Aorta (tissue), 5 donors: ENCODE measurements around the gene MLLT1. TPM values are rescaled to one million over a fixed set of nuclear protein-coding genes. Genes with fewer than 3 reads are reported as not detected.

ENCODE experiments used
- ATAC-seq: fragments of 200-7000 bp; cut with Tn5 transposase; one replicate; pipeline ENCODE4 v1.9.1; 2022; ENCODE audit warnings: moderate library complexity; ENCODE audit not compliant: low FRiP score
- DNase-seq, 2 donors: peaks; one replicate each; pipeline ENCODE4 v3.0.0-alpha.2; 2020
- H3K27ac ChIP-seq, 2 donors: one replicate each; pipeline ENCODE4 v1.5.1; 2013; ENCODE audit warnings: low read length in 2 of 2, mild to moderate bottlenecking in 2 of 2, moderate library complexity in 2 of 2, control low read depth in 1 of 2, inconsistent platforms in 1 of 2, low read depth in 1 of 2
- H3K27me3 ChIP-seq, 2 donors: one replicate each; pipeline ENCODE4 v1.6.1; 2013; ENCODE audit warnings: control low read depth in 1 of 2, low read length in 1 of 2, mild to moderate bottlenecking in 1 of 2, moderate library complexity in 1 of 2; ENCODE audit not compliant: insufficient read depth in 2 of 2, control insufficient read depth in 1 of 2
- H3K36me3 ChIP-seq, 2 donors: one replicate each; pipeline ENCODE4 v1.6.1; 2013; ENCODE audit warnings: control low read depth in 1 of 2, low read length in 1 of 2, mild to moderate bottlenecking in 1 of 2; ENCODE audit not compliant: insufficient read depth in 2 of 2, control insufficient read depth in 1 of 2
- H3K4me1 ChIP-seq, 2 donors: one replicate each; pipeline ENCODE4 v1.6.1; 2013; ENCODE audit warnings: low read length in 2 of 2, control low read depth in 1 of 2, mild to moderate bottlenecking in 1 of 2, moderate library complexity in 1 of 2; ENCODE audit not compliant: insufficient read depth in 2 of 2, control insufficient read depth in 1 of 2
- H3K4me3 ChIP-seq, 2 donors: one replicate each; pipeline ENCODE4 v1.5.1; 2013; ENCODE audit warnings: low read length in 2 of 2, control low read depth in 1 of 2, mild to moderate bottlenecking in 1 of 2
- H3K9me3 ChIP-seq: one replicate; pipeline ENCODE4 v1.6.1; 2013; ENCODE audit warnings: mild to moderate bottlenecking, low read length; ENCODE audit not compliant: control insufficient read depth
- whole genome bisulfite sequencing, 2 donors: extraction: QIAGEN DNeasy Blood & Tissue Kit; methylation state at CpG; one replicate each; pipeline ENCODE4 v1.1.7; 2013; 5-methylcytosine and 5-hydroxymethylcytosine counted together
- intact Hi-C, 2 donors: fragments of 100-400 bp; cut with DNase I; formaldehyde crosslinking; loops; one replicate each; pipeline versions ENCODE4 v1.14.2 to v1.15.0; 2022
- polyA plus RNA-seq, 2 donors: library from polyadenylated mRNA; stranded (reverse); fragments of 200-250 nt; gene quantifications; one replicate each; pipeline ENCODE4 v1.2.3, GENCODE V29; 2013
- total RNA-seq, 2 donors: library from RNA; stranded (reverse); fragmentation: NEBNext Ultra II Directional; extraction: Animal tissue kit (Norgen Biotek cat#: 25700); gene quantifications; one replicate each; pipeline ENCODE4 v1.2.1, GENCODE V29; 2021
- donor health status: healthy with polysubstance abuse.
- donor health status: Bipolar disorder and iron deficiency.
- donor health status: DM: no; HTN: no; CAD: no.
- donor health status: DM: no; HTN: no; CAD: no.
- donor health status: DM: yes; HTN: yes; CAD: no.

MLLT1 gene
- total and polyA plus RNA-seq, 4 donors = 14.9 to 55.5 (median 44.5) TPM

GRCh38 chr19:6279620-6279930, 200 bp downstream of the MLLT1 start:
- Histone ChIP-seq H3K27ac (no peak overlapping the region), H3K9me3 (no peaks in the 10 kb centered on the region), H3K4me3 (peak overlapping the region; percentile 96 to 99), H3K4me1 (no peaks in the 10 kb centered on the region), H3K27me3 (no peaks in the 10 kb centered on the region), H3K36me3 (no peaks in the 10 kb centered on the region)
- no peak for ATAC-seq
- 0% methylated on average over 5 to 59 of the region's 59 CpGs for WGBS, 2 donors
- DNase-seq = no peak
- intact Hi-C loops = loop anchor here (5.0 to 10.0 kb wide), 5 partner anchors 42 to 465 kb away; partner anchors contain the start of genes CLPP (in 1 of the 2) and RFX2 (in 1 of the 2)

GRCh38 chr19:6278740-6279619, 795 bp downstream of the MLLT1 start:
- 6 to 7% methylated on average over 32 to 36 of the region's 36 CpGs for WGBS, 2 donors
- no peak for ATAC-seq
- Histone ChIP-seq H3K36me3 (no peaks in the 10 kb centered on the region), H3K27me3 (no peaks in the 10 kb centered on the region), H3K9me3 (no peaks in the 10 kb centered on the region), H3K27ac (no peak overlapping the region), H3K4me1 (no peaks in the 10 kb centered on the region), H3K4me3 (peak overlapping the region; percentile 96 to 99)
- DNase-seq = no peak
- intact Hi-C loops = loop anchor here (5.0 to 10.0 kb wide), 5 partner anchors 42 to 466 kb away; partner anchors contain the start of genes CLPP (in 1 of the 2) and RFX2 (in 1 of the 2)

DNA sequence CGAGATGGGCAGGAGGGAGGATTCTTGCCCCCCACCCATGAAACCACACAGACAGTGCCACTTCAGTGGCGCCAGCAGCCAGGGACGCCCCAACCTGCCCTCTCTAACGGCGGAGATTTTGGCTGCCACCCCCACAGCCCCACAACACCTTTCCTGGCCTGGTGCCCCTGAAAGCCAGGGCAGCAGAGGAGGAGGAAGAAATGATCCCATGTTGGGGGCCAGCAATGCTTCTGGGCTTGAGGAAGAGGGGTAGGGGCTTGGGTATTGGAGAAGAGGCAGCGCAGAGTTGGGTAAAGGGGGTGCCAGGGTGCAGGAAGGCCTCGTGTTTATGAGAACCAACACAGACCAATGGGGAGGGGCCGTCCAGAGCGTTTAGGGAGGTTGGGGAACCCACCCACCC, 1.7 kb downstream of the MLLT1 start:
- Histone ChIP-seq H3K4me3 (no peak overlapping the region), H3K9me3 (no peaks in the 10 kb centered on the region), H3K27ac (no peak overlapping the region), H3K36me3 (no peaks in the 10 kb centered on the region), H3K4me1 (no peaks in the 10 kb centered on the region), H3K27me3 (no peaks in the 10 kb centered on the region)
- no peak for DNase-seq
- ATAC-seq = no peak
- WGBS, 2 donors = 82% methylated on average over 9 of the region's 9 CpGs
- intact Hi-C loops = loop anchor here (5.0 to 10.0 kb wide), 5 partner anchors 41 to 467 kb away; partner anchors contain the start of genes CLPP (in 1 of the 2) and RFX2 (in 1 of the 2)

DNA sequence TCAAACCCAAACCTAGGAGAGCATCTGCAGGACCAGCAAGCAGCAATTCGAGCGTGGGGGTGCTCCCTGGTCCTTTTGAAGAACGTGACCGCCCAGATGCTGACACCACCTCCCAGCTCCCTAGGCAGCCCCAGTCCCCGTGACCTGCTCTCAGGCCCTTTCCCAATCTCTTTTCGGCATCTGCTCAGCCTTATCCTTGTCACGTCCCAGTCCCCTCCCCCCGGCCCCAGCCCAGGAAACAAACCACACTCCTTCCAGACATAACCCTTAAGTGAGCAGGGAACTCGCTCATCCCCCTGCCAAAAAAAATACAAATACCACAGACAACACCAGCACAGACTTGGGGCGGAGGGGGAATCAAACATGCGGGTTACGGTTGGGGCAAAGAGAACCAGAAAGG, 3.3 kb downstream of the MLLT1 start:
- WGBS, 2 donors = 40 to 46% methylated on average over 12 of the region's 12 CpGs
- intact Hi-C loops = loop anchor here (5.0 to 10.0 kb wide), 5 partner anchors 39 to 468 kb away; partner anchors contain the start of genes CLPP (in 1 of the 2) and RFX2 (in 1 of the 2)
- H3K27me3 ChIP-seq = no peaks in the 10 kb centered on the region
- H3K4me1 ChIP-seq = no peaks in the 10 kb centered on the region
- ATAC-seq = no peak
- H3K4me3 ChIP-seq = no peak overlapping the region
- no peak overlapping the region for H3K27ac ChIP-seq
- DNase-seq = peak; percentile 81 to 86
- H3K9me3 ChIP-seq = no peaks in the 10 kb centered on the region
- no peaks in the 10 kb centered on the region for H3K36me3 ChIP-seq

GRCh38 chr19:6275170-6275744, 4.5 kb downstream of the MLLT1 start:
- H3K4me3 ChIP-seq = no peak overlapping the region
- no peaks in the 10 kb centered on the region for H3K9me3 ChIP-seq
- ATAC-seq (no peak), DNase-seq (no peak)
- no peaks in the 10 kb centered on the region for H3K27me3 ChIP-seq
- intact Hi-C loops = loop anchor here (5.0 to 10.0 kb wide), 5 partner anchors 38 to 470 kb away; partner anchors contain the start of genes CLPP (in 1 of the 2) and RFX2 (in 1 of the 2)
- H3K4me1 ChIP-seq = no peaks in the 10 kb centered on the region
- 84 to 85% methylated on average over 18 of the region's 18 CpGs for WGBS, 2 donors
- H3K36me3 ChIP-seq = no peaks in the 10 kb centered on the region
- peak overlapping the region in 1 of 2 donors; percentile 65 for H3K27ac ChIP-seq

- H3K4me1 ChIP-seq = no peaks in the 10 kb centered on the region
- no peaks in the 10 kb centered on the region for H3K9me3 ChIP-seq
- WGBS, 2 donors = 7 to 9% methylated on average over 15 of the region's 15 CpGs
- intact Hi-C loops = loop anchor here (5.0 to 10.0 kb wide), 5 partner anchors 37 to 470 kb away; partner anchors contain the start of genes CLPP (in 1 of the 2) and RFX2 (in 1 of the 2)
- H3K27ac ChIP-seq = peak overlapping the region; percentile 52 to 65
- H3K4me3 ChIP-seq = no peak overlapping the region
- no peaks in the 10 kb centered on the region for H3K27me3 ChIP-seq
- no peak for ATAC-seq
- no peak for DNase-seq
- no peaks in the 10 kb centered on the region for H3K36me3 ChIP-seq
Measured at GRCh38 chr19:6274756-6275155, 5.0 kb downstream of the MLLT1 start.

GRCh38 chr19:6273701-6274601, 5.8 kb downstream of the MLLT1 start:
- WGBS, 2 donors = 2 to 3% methylated on average over 30 of the region's 30 CpGs
- Histone ChIP-seq H3K4me1 (no peaks in the 10 kb centered on the region), H3K9me3 (no peaks in the 10 kb centered on the region), H3K27me3 (no peaks in the 10 kb centered on the region), H3K27ac (peak overlapping the region; percentile 52 to 72), H3K36me3 (peaks cover 0 to 3% of the 10 kb centered on the region in 2 donors), H3K4me3 (no peak overlapping the region)
- DNase-seq (peak; percentile 94 to 95), ATAC-seq (peak; percentile 90)
- intact Hi-C loops = loop anchor here (5.0 to 10.0 kb wide), 5 partner anchors 37 to 471 kb away; partner anchors contain the start of genes CLPP (in 1 of the 2) and RFX2 (in 1 of the 2)
